ENCODE data around the gene SECTM1.

- TF ChIP-seq TARDBP (IDR thresholded peaks at IDR 0.05) (no peak), POLR2A (conservative IDR thresholded peaks at IDR 0.05) (no peak), SMC3 (conservative IDR thresholded peaks at IDR 0.05; ENCODE audit: insufficient read depth, low read depth, low read length) (no peak), ZBTB49 (CRISPR knock-in tag; IDR thresholded peaks at IDR 0.05; ENCODE audit: borderline replicate concordance) (no peak), E4F1 (CRISPR knock-in tag; IDR thresholded peaks at IDR 0.05; ENCODE audit: borderline replicate concordance) (no peak), EZH2 (IDR thresholded peaks at IDR 0.05; ENCODE audit: borderline replicate concordance, low read depth, low read length) (no peak), TFAM (CRISPR knock-in tag; conservative IDR thresholded peaks at IDR 0.05) (no peak), NFIX (CRISPR knock-in tag; IDR thresholded peaks at IDR 0.05; ENCODE audit: low read depth) (no peak), TEAD4 (IDR thresholded peaks at IDR 0.05; ENCODE audit: low read length) (no peak), TEAD4 (CRISPR knock-in tag; IDR thresholded peaks at IDR 0.05; ENCODE audit: borderline replicate concordance) (no peak)
Observed at GRCh38 chr17:82372249-82373071, 38.9 kb upstream of the SECTM1 start.
